ENCODE data around the gene GABRA6. TPM values are rescaled to one million over a fixed set of nuclear protein-coding genes. Genes with fewer than 3 reads are reported as not detected.

Gene GABRA6
- total RNA-seq, 1 donor: not detected

- DNase-seq (ENCODE audit: insufficient read length, low spot score, missing footprints): no peak
- Histone ChIP-seq H3K79me2 (ENCODE audit: insufficient read depth, low read length) (no peaks in the 10 kb centered on the region), H3K4me3 (ENCODE audit: insufficient read depth, low read length) (no peak overlapping the region), H2AFZ (ENCODE audit: low read length) (no peak overlapping the region), H3K27ac (ENCODE audit: low read depth, low read length) (no peak overlapping the region), H3K4me1 (ENCODE audit: insufficient read depth, low read length) (no peaks in the 10 kb centered on the region), H3K27me3 (ENCODE audit: insufficient read depth, low read length) (no peaks in the 10 kb centered on the region), H3K4me2 (ENCODE audit: insufficient read depth, low read length) (no peak overlapping the region), H3K9me3 (ENCODE audit: low read depth, low read length) (peaks cover 3% of the 10 kb centered on the region), H4K20me1 (ENCODE audit: insufficient read depth, low read length) (no peaks in the 10 kb centered on the region), H3K36me3 (ENCODE audit: insufficient read depth, low read length) (no peaks in the 10 kb centered on the region)
- TF ChIP-seq CTCF (IDR thresholded peaks at IDR 0.05; ENCODE audit: extremely low read depth, low read depth, low read length): no peak
Measured at GRCh38 chr5:161740433-161740832, 54.9 kb downstream of the GABRA6 start.

- Histone ChIP-seq H3K4me2 (ENCODE audit: insufficient read depth, low read length) (no peak overlapping the region), H3K36me3 (ENCODE audit: insufficient read depth, low read length) (no peaks in the 10 kb centered on the region), H3K79me2 (ENCODE audit: insufficient read depth, low read length) (no peaks in the 10 kb centered on the region), H2AFZ (ENCODE audit: low read length) (no peak overlapping the region), H3K4me3 (ENCODE audit: insufficient read depth, low read length) (no peak overlapping the region), H3K27ac (ENCODE audit: low read depth, low read length) (no peak overlapping the region), H3K9me3 (ENCODE audit: low read depth, low read length) (no peaks in the 10 kb centered on the region), H3K27me3 (ENCODE audit: insufficient read depth, low read length) (no peaks in the 10 kb centered on the region), H3K4me1 (ENCODE audit: insufficient read depth, low read length) (no peaks in the 10 kb centered on the region), H4K20me1 (ENCODE audit: insufficient read depth, low read length) (no peaks in the 10 kb centered on the region)
- DNase-seq (ENCODE audit: insufficient read length, low spot score, missing footprints): no peak
- no peak for TF ChIP-seq CTCF (IDR thresholded peaks at IDR 0.05; ENCODE audit: extremely low read depth, low read depth, low read length)
Measured at GRCh38 chr5:161744276-161744675, 58.8 kb downstream of the GABRA6 start.

GRCh38 chr5:161745392-161745791, 59.9 kb downstream of the GABRA6 start:
- H3K4me1 ChIP-seq (ENCODE audit: insufficient read depth, low read length): no peaks in the 10 kb centered on the region
- H3K27ac ChIP-seq (ENCODE audit: low read depth, low read length): no peak overlapping the region
- TF ChIP-seq CTCF (IDR thresholded peaks at IDR 0.05; ENCODE audit: extremely low read depth, low read depth, low read length): no peak
- H2AFZ ChIP-seq (ENCODE audit: low read length): no peak overlapping the region
- H3K27me3 ChIP-seq (ENCODE audit: insufficient read depth, low read length): no peaks in the 10 kb centered on the region
- no peak overlapping the region for H3K4me3 ChIP-seq (ENCODE audit: insufficient read depth, low read length)
- DNase-seq (ENCODE audit: insufficient read length, low spot score, missing footprints): peak; percentile 14
- H4K20me1 ChIP-seq (ENCODE audit: insufficient read depth, low read length): no peaks in the 10 kb centered on the region
- H3K9me3 ChIP-seq (ENCODE audit: low read depth, low read length): no peaks in the 10 kb centered on the region
- no peaks in the 10 kb centered on the region for H3K36me3 ChIP-seq (ENCODE audit: insufficient read depth, low read length)
- no peaks in the 10 kb centered on the region for H3K79me2 ChIP-seq (ENCODE audit: insufficient read depth, low read length)
- no peak overlapping the region for H3K4me2 ChIP-seq (ENCODE audit: insufficient read depth, low read length)

- Histone ChIP-seq H3K27me3 (ENCODE audit: insufficient read depth, low read length) (no peaks in the 10 kb centered on the region), H3K9me3 (ENCODE audit: low read depth, low read length) (no peaks in the 10 kb centered on the region), H3K4me2 (ENCODE audit: insufficient read depth, low read length) (no peak overlapping the region), H4K20me1 (ENCODE audit: insufficient read depth, low read length) (no peaks in the 10 kb centered on the region), H2AFZ (ENCODE audit: low read length) (no peak overlapping the region), H3K79me2 (ENCODE audit: insufficient read depth, low read length) (no peaks in the 10 kb centered on the region), H3K27ac (ENCODE audit: low read depth, low read length) (no peak overlapping the region), H3K36me3 (ENCODE audit: insufficient read depth, low read length) (no peaks in the 10 kb centered on the region), H3K4me3 (ENCODE audit: insufficient read depth, low read length) (no peak overlapping the region), H3K4me1 (ENCODE audit: insufficient read depth, low read length) (no peaks in the 10 kb centered on the region)
- no peak for TF ChIP-seq CTCF (IDR thresholded peaks at IDR 0.05; ENCODE audit: extremely low read depth, low read depth, low read length)
- no peak for DNase-seq (ENCODE audit: insufficient read length, low spot score, missing footprints)
Measured at GRCh38 chr5:161751265-161751664, 65.7 kb downstream of the GABRA6 start.

Other genes starting within 250 kb of the GABRA6 start
- 0.59 and 0.72 TPM in 2 replicates for gene GABRB2, start 139.0 kb upstream of the GABRA6 start, total RNA-seq
- gene GABRA1, start 162.4 kb downstream of the GABRA6 start, total RNA-seq: not detected in 2 replicates